NK-92 (cell line): Measurements from ENCODE around the gene AQP12A.
"Not testable (repeated sequence)": the region's sequence is repeated elsewhere in the genome, so short reads cannot be mapped to it uniquely, and the experiment has no call there.

Experiments used
- DNase-seq: peaks from one replicate; lab custom pipeline; 2025; ENCODE audit not compliant: unreplicated experiment; lab: John Stamatoyannopoulos, UW

Gene AQP12A

DNA sequence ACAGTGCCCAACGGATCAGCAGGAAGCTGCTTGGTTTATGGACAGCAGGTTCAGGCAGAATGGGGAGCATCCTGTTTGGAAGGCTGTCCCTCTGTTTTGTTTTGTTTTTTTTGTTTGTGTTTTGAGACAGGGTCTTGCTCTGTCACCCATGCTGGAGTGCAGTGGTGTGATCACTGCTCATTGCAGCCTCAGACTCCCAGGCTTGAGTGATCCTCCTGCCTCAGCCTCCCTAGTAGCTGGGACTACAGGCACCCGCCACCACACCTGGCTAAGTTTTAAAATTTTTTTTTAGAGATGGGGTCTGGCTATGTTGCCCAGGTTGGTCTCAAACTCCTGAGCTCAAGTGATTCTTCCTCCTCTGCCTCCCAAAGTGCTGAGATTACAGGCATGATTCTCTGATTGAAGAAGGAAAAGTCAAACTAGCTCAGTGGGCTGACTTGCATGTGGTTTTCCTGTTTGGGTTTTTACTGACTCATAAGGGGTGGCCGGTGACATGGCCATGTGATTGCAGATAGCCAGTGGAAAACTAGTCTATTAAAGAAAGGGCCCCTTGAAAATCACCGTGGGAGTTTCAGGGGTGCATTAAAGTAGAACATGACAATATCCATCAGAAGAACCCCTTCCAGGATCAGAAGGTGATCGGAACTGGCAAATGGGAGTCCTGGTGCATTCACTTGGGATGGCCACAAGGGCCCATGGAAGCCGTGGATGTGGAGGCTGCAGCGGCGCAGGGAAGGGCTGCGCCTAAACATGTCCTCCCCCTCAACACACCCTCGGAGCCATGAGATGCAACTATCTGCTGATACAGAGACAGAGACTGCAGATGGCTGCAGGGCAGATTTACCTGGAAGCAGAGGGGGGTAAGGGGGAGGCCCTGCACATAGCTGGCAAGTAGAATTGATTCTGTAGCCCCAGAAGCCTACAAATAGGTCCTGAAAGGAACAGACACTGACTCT, 35.5 kb upstream of the AQP12A start:
- no peak for DNase-seq

DNA sequence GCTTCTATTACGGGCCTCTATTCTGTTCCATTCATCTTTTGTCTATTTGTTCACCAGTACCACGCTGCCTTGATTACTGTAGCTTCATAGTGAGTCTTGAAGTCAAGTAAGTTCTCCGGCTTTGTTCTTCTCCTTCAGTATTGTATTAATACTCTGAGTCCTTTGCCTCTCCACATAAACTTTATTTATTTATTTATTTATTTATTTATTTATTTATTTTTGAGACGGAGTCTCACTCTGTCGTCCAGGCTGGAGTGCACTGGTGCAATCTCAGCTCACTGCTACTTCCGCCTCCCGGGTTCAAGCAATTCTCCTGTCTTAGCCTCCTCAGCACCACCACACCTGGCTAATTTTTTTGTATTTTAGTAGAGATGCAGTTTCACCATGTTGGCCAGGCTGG, 31.8 kb upstream of the AQP12A start:
- not testable (repeated sequence) for DNase-seq

GRCh38 chr2:240662681-240663080, 29.0 kb upstream of the AQP12A start:
- DNase-seq: no peak

DNA sequence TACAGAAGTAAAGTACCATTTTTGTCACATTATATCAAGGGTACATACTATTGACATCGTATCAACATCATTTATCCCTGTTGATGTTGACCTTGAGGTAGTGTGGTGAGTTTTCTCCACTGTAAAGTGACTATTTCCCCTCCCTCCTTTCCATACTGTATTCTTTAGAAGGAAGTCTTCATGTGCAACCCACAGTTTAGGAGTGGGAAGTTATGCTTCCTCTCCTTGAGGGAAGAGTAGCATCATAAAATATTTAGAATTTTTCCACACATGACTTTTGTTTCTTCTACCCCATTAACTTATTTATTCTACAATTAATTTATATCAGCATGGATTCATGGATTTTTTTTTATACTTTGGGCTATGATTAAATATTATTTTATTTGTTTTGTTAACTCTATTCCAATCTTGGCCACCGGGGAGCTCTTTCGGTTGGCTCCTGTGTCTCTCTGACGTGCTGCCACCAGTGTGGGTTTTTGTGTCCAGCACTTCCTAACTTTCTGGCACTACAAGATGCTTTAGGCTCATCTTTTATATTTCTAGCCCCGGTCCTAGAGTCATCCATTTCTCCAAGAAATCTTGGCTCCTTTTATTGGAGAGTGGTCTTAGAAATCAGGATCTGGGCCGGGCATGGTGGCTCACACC, 28.0 kb upstream of the AQP12A start:
- no peak for DNase-seq

DNA sequence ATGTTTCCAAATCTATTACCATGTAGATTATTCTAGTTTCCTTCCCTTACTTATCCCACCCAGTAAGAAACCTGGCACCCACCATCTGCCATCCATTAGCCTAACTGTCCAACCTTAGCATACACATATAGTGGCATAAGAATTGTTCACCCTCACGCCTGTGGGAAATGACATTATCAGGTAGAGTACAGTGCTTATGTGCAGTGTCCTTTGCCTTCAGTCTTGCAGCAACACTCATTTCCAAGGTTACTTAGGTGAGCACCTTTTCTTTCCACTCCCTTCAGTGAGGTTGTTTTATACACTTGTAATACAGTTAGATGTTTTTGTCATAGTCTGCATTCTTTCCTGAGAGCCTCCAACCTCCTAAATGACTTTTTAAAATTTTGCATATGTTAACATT, 27.0 kb upstream of the AQP12A start:
- no peak for DNase-seq

GRCh38 chr2:240670402-240670801, 21.3 kb upstream of the AQP12A start:
- no peak for DNase-seq

DNA sequence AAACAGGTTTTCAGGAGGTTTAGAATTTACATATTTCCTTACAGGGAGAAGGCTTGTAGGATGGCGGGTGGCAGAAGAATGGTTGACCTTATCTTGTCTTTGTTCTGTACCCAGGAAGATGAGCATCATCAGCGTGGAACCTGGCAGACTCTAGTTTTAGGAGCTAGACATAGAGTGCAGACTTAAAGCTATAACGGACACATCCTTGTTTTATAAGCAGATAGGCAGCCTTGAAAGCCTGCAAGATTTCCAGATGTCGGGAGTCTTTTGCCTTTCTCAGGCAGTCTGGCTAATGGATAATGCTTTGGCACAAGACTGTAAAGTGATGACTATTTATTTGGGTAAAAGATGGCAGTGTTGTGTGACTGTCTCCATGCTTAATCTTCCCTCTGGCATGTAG, 20.7 kb upstream of the AQP12A start:
- no peak for DNase-seq

DNA sequence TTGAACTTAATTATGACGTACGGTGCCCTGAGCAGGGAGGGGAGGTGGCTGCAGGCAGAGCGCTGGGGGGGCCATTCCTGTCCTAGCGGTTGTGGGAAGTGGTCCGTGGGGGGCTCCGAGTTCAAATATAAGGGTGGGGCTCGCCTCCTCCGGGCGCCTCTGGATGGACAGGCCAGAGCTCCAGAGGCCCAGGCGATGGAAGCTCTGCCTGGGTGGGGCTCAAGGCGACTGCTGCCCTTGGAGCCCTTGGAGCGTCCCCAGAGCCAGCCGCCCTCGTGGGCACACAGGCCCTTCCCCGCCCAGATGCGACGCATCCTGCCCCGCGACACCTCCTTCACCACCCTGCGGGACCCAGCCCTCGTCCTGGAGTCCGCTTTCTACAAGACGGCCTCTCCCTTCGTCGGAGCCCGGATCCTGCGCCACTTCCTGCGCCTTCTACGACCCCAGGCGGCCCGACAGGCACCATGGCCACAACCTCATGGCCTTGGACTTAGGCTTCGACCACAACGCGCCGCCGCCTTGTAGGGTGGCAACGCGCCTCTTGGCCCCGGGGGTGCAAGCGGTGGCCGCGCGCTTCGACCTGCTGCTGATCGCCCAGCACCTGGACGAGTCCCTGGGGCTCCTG, 19.5 kb upstream of the AQP12A start:
- no peak for DNase-seq

DNA sequence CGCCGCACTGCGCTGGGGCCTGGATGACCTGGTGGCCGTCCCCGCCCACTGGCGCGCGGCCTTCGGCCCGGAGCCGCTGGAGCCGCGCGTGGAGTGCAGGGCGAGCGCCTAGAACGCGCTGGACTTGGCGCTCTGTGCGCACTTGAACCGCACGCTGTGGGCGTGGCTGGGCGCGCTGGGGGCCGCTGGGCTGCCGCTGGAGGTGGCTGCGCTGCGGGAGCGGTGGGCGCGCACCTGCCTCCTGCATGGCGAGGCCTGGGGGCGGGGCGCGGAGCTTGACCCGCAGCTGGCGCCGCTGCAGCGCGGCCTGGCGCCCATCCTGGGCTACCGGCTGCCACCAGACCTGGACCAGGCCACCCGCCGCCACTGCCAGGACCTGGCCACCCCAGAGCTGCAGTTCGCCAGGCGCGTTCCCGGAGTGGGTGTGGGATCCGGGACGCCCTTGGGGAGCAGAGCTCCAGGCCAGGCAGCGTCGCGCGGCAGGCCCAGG, 18.9 kb upstream of the AQP12A start:
- DNase-seq: no peak

- not testable (repeated sequence) for DNase-seq
These were observed 17.0 kb upstream of the AQP12A start for GRCh38 chr2:240674461-240675184.

DNA sequence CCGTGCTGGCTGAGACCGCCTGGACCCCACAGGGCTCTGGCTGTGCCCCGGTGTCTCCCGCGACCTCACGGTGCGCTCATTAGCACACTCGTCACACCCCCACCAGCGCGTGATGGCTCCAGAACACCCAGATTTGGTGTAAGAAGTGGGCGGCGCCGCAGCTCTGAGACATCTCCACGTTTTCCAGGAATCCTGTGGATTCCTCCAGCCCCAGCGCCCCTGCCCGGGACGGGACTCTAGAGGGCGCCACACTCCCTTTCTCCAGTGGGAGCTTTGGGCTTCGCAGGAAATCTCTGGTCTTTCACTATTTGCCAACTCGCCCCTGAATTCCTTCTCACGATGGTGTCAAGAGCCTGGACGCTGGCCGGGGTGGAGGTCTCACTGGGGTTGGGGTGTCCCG, 16.3 kb upstream of the AQP12A start:
- not testable (repeated sequence) for DNase-seq

DNA sequence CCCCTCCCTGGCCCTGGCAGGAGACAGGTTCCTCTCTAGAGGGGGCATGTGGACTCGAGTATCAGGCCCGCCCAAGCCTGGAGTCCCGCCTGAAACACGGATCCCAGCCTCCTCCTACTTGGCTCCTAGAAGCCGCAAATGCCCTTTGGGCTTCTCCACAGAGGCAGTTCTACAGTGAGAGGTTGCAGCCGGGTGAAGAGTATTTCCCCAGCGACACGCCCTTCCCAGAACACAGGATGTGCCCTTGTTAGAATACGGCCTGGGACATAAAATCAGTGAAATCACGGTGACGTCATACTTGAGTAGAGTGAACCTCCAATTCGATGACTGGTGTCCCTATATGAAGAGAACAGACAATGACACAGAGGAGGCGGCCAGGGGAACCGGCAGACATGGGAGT, 13.6 kb upstream of the AQP12A start:
- DNase-seq: not testable (repeated sequence)

DNA sequence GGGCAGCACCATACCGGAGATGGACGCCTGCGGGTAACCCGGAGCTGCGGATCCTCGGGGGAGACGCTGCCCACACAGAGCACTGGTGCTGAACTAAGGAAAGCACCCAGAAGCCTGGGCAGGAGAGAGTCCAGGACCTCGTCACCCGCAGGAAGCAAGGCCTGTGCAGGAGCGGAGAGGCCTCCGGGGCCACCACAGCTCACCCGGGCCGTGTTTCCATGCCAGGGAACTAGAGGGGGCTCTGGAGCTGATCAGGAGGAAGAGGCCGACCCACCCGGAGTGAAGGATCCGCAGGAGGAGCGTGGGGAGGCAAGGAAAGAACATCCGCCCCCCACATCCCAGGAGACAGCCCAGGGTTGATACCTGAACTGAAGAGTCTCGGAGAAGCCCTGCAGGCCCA, 12.8 kb upstream of the AQP12A start:
- not testable (repeated sequence) for DNase-seq

DNA sequence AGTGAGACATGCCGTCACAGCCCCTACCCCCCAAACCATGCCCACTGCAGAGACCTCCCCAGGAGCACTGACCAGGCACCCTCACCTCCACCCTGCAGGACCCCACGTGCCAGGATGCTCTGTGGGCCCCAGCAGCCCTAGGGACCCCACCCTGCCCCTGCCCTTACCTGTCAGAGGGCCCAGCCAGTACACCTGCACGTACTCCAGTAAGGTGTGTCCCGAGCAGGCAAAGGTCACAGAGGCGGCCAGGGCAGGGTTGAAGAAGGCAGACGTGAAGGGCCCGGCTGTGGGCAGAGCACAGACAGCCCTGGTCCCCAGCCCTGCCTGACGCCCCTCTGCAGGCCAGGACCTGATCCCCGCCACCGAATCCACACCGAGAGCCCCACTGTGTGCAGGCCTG, 11.5 kb upstream of the AQP12A start:
- DNase-seq: not testable (repeated sequence)

DNA sequence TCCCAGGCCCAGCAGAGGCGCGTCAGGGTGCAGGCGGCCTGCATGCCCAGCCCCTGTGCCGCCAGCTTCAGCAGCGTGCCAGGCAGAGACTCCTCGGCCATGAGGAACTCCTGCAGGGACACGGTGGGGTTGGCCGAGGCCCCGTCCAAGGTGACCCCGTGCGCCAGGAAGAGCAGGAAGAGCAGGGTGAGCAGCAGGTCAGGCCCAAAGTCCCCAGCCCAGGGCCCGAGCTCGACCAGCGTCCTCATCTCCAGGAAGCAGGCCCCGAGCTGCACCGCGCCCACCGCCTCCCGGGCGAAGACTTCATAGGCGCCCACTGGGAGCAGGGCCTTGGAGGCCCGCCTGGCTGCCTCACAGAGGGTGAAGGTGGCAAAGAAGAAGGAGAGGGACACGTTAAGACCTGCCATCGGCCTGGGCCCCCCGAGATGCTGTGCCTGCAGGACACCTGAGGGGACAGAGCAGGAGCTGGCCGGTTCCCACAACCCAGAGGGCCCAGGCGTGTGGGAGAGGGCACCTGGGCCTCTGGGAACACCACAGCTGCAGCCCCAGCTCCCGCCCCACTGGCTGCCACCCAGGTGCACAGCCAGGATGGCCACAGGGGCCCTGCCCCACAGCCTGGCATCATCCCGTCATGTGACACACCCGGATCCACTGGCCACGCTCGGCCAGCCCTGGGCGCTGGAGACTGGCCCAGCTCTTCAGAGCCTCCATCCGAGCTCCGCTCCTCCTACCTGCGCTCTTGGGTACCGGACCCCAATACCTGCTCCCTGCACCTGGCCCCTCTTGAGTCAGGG, 9.0 kb upstream of the AQP12A start, which contains the start of gene AQP12B:
Gene AQP12B, minus strand, starts transcription at position 455 of the 794 bp plus-strand sequence. Its CDS starts 48 bp downstream, at position 407.
- DNase-seq: not testable (repeated sequence)

DNA sequence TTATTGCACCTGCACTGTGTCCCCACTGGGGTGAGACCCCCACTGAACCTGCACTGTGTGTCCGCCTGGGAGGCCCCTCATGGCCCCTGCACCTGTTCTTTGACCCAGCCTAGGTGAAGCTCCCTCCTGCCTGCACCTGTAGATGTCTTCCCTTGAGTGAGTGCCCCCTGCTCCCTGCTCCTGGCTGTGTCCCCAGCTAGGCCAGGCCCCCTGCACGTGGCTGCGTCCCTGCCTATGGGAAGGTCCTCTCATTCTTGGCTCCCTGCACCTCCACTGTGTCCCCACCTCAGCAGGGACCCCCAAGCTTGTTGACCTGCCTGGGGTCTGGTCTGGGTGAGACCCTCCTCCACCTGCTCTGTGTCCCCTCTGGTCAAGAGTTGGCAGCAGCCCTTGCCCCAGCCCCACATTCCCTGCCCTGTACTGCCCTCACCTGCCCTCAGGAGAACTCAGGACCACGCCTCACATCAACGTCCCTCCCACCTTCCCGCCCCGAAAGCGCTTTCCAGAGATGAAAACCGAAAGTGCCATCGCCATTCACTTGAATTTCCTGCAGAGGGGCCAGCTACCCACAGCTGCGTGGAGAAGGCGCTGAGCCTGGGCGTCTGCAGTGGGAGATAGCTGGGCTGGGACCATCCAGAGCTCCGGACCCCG, 8.2 kb upstream of the AQP12A start:
- not testable (repeated sequence) for DNase-seq

DNA sequence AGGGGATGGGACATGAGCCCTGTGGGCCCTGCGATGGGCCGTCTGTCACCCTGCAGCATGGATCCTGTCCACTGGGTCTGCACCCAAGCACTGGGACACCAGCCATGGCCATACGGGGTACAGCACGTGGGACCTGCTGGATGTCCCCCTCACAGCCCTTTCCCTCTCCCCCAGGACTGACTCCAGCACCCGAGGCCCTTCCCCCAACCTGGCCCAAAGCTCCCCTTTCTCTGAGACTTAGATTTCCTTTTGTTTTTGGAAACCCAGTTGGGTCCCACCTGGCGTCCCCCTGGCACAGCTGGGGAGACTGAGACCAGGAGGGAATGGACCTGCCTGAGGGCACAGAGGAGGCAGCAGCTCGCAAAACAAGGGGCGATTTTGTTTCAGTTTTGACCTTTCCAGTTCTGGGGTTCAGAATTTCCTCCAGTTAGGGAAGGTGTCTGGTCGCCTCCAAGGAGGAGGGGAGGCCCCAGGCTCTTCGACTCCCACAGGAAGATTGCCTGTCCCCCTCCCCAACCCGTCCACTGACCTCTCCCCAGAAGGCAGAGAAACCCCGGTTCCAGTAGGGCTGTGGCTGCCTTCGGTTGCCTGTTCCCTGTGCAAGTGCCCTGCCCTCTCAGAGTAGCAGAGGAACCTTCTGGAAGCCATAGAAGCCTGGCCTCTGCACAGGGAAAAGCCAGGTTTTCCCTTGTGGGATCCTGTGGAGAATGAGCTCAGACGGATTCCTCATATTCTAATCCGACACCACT, 7.5 kb upstream of the AQP12A start:
- not testable (repeated sequence) for DNase-seq

GRCh38 chr2:240685771-240686371, 5.8 kb upstream of the AQP12A start:
- DNase-seq: no peak
